Rectal smooth muscle tissue (tissue), 1 donor: ENCODE results near the gene ICAM3.
"Not testable (repeated sequence)": the region's sequence is repeated elsewhere in the genome, so short reads cannot be mapped to it uniquely, and the experiment has no call there.

Experiments used
- H3K27ac ChIP-seq: one replicate; pipeline ENCODE4 v1.7.0; 2013; ENCODE audit warnings: low read depth, low read length, inconsistent platforms
- H3K27me3 ChIP-seq: one replicate; pipeline ENCODE4 v1.7.0; 2013; ENCODE audit warnings: low read length; ENCODE audit not compliant: control insufficient read depth, insufficient read depth
- H3K36me3 ChIP-seq: one replicate; pipeline ENCODE4 v1.7.0; 2013; ENCODE audit warnings: low read length; ENCODE audit not compliant: control insufficient read depth, insufficient read depth
- H3K4me1 ChIP-seq: one replicate; pipeline ENCODE4 v1.7.0; 2013; ENCODE audit warnings: low read length; ENCODE audit not compliant: control insufficient read depth, insufficient read depth
- H3K4me3 ChIP-seq: one replicate; pipeline ENCODE4 v1.7.0; 2013; ENCODE audit warnings: low read length
- H3K9ac ChIP-seq: one replicate; pipeline ENCODE4 v1.7.0; 2013; ENCODE audit warnings: low read length

Gene ICAM3

GRCh38 chr19:10339380-10339960 is at the start of gene ICAM3:
ICAM3 (minus strand) TSS chr19:10339624; CDS start chr19:10339614, 10 bp downstream.
- peak within 1 kb of the TSS; percentile 59 for H3K4me3 ChIP-seq
- H3K36me3 ChIP-seq: no peaks in the 10 kb centered on the region
- peaks cover 1% of the 10 kb centered on the region for H3K4me1 ChIP-seq
- H3K9ac ChIP-seq: no peak within 1 kb of the TSS
- no peaks in the 10 kb centered on the region for H3K27me3 ChIP-seq
- no peak within 1 kb of the TSS for H3K27ac ChIP-seq

GRCh38 chr19:10388957-10389356 is 49.5 kb upstream of the ICAM3 start:
- H3K27ac ChIP-seq: no peak overlapping the region

GRCh38 chr19:10384580-10384979 is 45.2 kb upstream of the ICAM3 start:
- H3K4me1 ChIP-seq: peaks cover 2% of the 10 kb centered on the region
- no peak overlapping the region for H3K9ac ChIP-seq
- H3K27ac ChIP-seq: no peak overlapping the region
- no peaks in the 10 kb centered on the region for H3K36me3 ChIP-seq
- no peaks in the 10 kb centered on the region for H3K27me3 ChIP-seq
- no peak overlapping the region for H3K4me3 ChIP-seq

More at GRCh38 chr19:10388957-10389356, 49.5 kb upstream of the ICAM3 start:
- Histone ChIP-seq H3K36me3 (peaks cover 14% of the 10 kb centered on the region), H3K9ac (no peak overlapping the region), H3K4me3 (no peak overlapping the region), H3K4me1 (no peaks in the 10 kb centered on the region), H3K27me3 (no peaks in the 10 kb centered on the region)

- H3K9ac ChIP-seq, H3K36me3 ChIP-seq, H3K4me1 ChIP-seq, H3K27ac ChIP-seq, H3K4me3 ChIP-seq, H3K27me3 ChIP-seq: not testable (repeated sequence)
Measured at GRCh38 chr19:10383223-10383499, 43.7 kb upstream of the ICAM3 start.

GRCh38 chr19:10380313-10381102 is 41.1 kb upstream of the ICAM3 start, which contains the start of gene TYK2:
TYK2 (minus strand) TSS chr19:10380572; CDS start chr19:10378406, 2,166 bp downstream.
- Histone ChIP-seq H3K9ac (peak within 1 kb of the TSS; percentile 95), H3K4me3 (peak within 1 kb of the TSS; percentile 100), H3K27ac (peak within 1 kb of the TSS; percentile 80), H3K36me3 (peaks cover 3% of the 10 kb centered on the region), H3K4me1 (peaks cover 4% of the 10 kb centered on the region), H3K27me3 (no peaks in the 10 kb centered on the region)

GRCh38 chr19:10379880-10380312 is 40.5 kb upstream of the ICAM3 start:
- Histone ChIP-seq H3K4me1 (peaks cover 4% of the 10 kb centered on the region), H3K9ac (peak overlapping the region; percentile 94), H3K27me3 (no peaks in the 10 kb centered on the region), H3K36me3 (peaks cover 3% of the 10 kb centered on the region), H3K4me3 (peak overlapping the region; percentile 100), H3K27ac (peak overlapping the region; percentile 80)

- Histone ChIP-seq H3K9ac (no peak overlapping the region), H3K27me3 (no peaks in the 10 kb centered on the region), H3K4me1 (peaks cover 4% of the 10 kb centered on the region)
Measured at GRCh38 chr19:10378124-10378523, 38.7 kb upstream of the ICAM3 start.

GRCh38 chr19:10377140-10377640 is 37.8 kb upstream of the ICAM3 start:
- H3K27ac ChIP-seq, H3K27me3 ChIP-seq, H3K36me3 ChIP-seq, H3K9ac ChIP-seq, H3K4me3 ChIP-seq, H3K4me1 ChIP-seq: not testable (repeated sequence)

More at GRCh38 chr19:10378124-10378523, 38.7 kb upstream of the ICAM3 start:
- Histone ChIP-seq H3K36me3 (peaks cover 3% of the 10 kb centered on the region), H3K27ac (no peak overlapping the region), H3K4me3 (no peak overlapping the region)

GRCh38 chr19:10374931-10375330 is 35.5 kb upstream of the ICAM3 start:
- peaks cover 6% of the 10 kb centered on the region for H3K36me3 ChIP-seq
- no peak overlapping the region for H3K4me3 ChIP-seq
- H3K4me1 ChIP-seq: peaks cover 4% of the 10 kb centered on the region
- no peak overlapping the region for H3K9ac ChIP-seq
- H3K27ac ChIP-seq: no peak overlapping the region
- no peaks in the 10 kb centered on the region for H3K27me3 ChIP-seq

GRCh38 chr19:10372690-10373089 is 33.3 kb upstream of the ICAM3 start:
- H3K27ac ChIP-seq: no peak overlapping the region
- H3K36me3 ChIP-seq: peaks cover 13% of the 10 kb centered on the region
- H3K9ac ChIP-seq: no peak overlapping the region
- no peaks in the 10 kb centered on the region for H3K4me1 ChIP-seq
- no peak overlapping the region for H3K4me3 ChIP-seq
- H3K27me3 ChIP-seq: no peaks in the 10 kb centered on the region

- Histone ChIP-seq H3K27ac (no peak overlapping the region), H3K36me3 (peaks cover 33% of the 10 kb centered on the region), H3K27me3 (no peaks in the 10 kb centered on the region), H3K9ac (no peak overlapping the region), H3K4me3 (no peak overlapping the region), H3K4me1 (no peaks in the 10 kb centered on the region)
Measured at GRCh38 chr19:10368101-10368803, 28.8 kb upstream of the ICAM3 start.

GRCh38 chr19:10366950-10367512 is 27.6 kb upstream of the ICAM3 start:
- not testable (repeated sequence) for H3K27me3 ChIP-seq, H3K27ac ChIP-seq, H3K4me3 ChIP-seq, H3K9ac ChIP-seq, H3K4me1 ChIP-seq
- H3K36me3 ChIP-seq: peaks cover 36% of the 10 kb centered on the region
